ENCODE data around the gene SDC4. TPM values are rescaled to one million over a fixed set of nuclear protein-coding genes. Genes with fewer than 3 reads are reported as not detected.

Gene SDC4
- total and polyA plus RNA-seq, 2 experiments from 2014 or later, result 410 to 454 TPM

DNA sequence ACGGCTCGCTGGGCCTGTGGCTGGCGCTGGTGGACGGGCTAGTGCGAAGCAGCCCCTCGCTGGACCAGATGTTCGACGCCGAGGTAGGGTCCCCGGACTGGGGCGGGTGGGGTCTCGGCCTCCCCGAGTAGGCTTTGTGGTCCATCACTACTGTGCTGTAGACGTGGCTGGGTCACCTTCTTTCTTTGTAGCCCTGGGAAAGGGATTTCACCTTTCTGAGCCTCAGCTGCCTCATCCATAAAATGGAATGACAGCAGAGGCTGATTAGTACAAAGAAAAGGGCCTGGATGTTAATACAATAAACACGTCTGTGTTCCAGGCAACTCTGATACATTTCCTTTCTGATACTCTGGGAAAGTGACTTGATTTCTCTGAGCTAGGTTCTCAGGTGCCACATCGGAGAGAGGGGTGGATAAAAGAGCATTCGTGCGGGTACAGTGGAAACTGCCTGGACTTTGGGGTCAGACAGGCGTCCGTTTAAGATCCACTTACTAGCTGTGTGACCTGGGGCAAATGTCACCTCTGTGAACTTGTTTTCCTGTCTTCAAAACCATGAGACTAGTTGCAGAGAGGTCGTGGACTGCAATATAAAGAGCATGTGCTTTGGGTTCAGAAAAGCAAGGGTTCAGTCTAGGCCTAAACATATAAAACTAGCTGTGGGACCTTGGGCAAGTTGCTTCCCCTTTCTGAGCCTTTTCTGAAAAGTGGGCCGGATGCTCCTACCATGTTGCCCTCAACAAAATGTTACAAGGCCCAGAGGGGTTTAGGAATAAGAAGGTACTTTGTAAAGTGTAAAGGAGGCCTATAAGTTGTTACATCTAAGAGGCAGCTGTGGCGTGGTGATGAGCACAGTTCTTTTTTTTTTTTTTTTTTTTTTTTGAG lies 15.6 kb upstream of the SDC4 start:
- 12 to 14% methylated on average over 22 to 23 of the region's 23 CpGs for WGBS, 2 experiments (ENCODE audit: low coverage in 1 of 2, low lambda C conversion rate in 2 of 2, missing lambda C conversion rate in 2 of 2)
- Histone ChIP-seq H3K36me3 (ENCODE audit: low read depth) (peaks cover 12% of the 10 kb centered on the region; the same call in 1 of the 2 replicates), H3K4me1 (ENCODE audit: insufficient read depth) (peaks cover 14% of the 10 kb centered on the region), H3F3A (ENCODE audit: insufficient read depth) (peaks cover 17% of the 10 kb centered on the region; the same call in 1 of the 2 replicates), H3K27me3 (replicated peaks; ENCODE audit: insufficient read depth) (no peaks in the 10 kb centered on the region), H3K4me2 (ENCODE audit: unreplicated experiment) (peak overlapping the region; percentile 92), H3K9ac (peak overlapping the region; percentile 96), H2AFZ (peak overlapping the region; percentile 84), H3K9me3 (ENCODE audit: low read depth) (no peaks in the 10 kb centered on the region), H4K20me1 (ENCODE audit: insufficient read depth) (no peaks in the 10 kb centered on the region), H3K4me3 (peak overlapping the region; percentile 93), H3K79me2 (ENCODE audit: insufficient read depth) (peaks cover 37% of the 10 kb centered on the region), H3K9me2 (ENCODE audit: insufficient read depth) (no peaks in the 10 kb centered on the region), H3K27ac (peak overlapping the region; percentile 94)
- TF ChIP-seq EZH2 (IDR thresholded peaks at IDR 0.05; ENCODE audit: insufficient read depth, poor library complexity, severe bottlenecking), result no peak
- no peak for TF ChIP-seq EZH2phosphoT487 (IDR thresholded peaks at IDR 0.05; ENCODE audit: insufficient read depth, low read depth)
- peak; percentile 32 for DNase-seq
- in situ Hi-C loops (cut with MboI), result no loop called here

DNA sequence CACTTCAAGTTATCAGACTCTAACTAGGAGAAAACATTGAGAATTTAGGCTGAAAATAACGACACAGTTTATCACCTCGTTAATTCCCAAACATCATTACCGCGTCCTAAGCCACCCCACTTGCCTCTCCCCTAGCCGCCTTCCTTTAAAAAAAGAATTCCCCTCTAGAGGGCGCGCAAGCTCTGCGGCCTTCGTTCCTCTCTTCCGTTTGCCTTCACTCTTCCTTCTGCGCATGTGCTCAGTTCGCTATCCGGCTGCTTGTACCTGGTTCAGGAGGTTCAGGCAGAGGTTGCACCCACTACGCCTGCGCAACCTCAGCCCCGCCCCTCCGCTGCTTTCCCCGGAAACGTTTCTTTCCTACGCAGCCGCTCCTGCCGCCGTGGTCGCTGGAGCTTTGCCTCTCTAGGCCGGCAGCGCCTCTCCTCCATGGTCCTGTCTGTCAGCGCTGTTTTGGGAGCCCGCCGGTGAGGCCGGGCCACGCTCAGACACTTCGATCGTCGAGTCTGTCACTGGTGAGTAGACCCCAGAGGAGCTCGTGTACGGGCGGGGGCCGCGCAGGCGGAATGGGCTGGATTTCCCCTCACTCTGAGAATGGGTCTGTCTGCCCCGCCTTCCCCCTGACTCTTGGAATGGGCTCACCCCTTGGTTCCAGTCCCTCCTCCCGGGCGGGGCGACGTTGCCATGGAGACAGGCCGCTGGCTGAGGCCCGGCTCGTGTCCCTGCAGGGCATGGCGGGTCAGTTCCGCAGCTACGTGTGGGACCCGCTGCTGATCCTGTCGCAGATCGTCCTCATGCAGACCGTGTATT lies 14.8 kb upstream of the SDC4 start, which contains the start of gene SYS1:
Gene SYS1, plus strand, starts transcription at position 353 of the 807 bp plus-strand sequence. Its CDS starts 376 bp downstream, at position 729.
- H3K27ac ChIP-seq, result peak within 1 kb of the TSS; percentile 94
- in situ Hi-C loops (cut with MboI), result no loop called here
- peak within 1 kb of the TSS; percentile 93 for H2AFZ ChIP-seq
- TF ChIP-seq EZH2phosphoT487 (IDR thresholded peaks at IDR 0.05; ENCODE audit: insufficient read depth, low read depth), result no peak
- no peaks in the 10 kb centered on the region for H4K20me1 ChIP-seq (ENCODE audit: insufficient read depth)
- peaks cover 10% of the 10 kb centered on the region; the same call in 1 of the 2 replicates for H3K36me3 ChIP-seq (ENCODE audit: low read depth)
- H3K79me2 ChIP-seq (ENCODE audit: insufficient read depth), result peaks cover 37% of the 10 kb centered on the region
- DNase-seq, result peak; percentile 97
- H3K27me3 ChIP-seq (replicated peaks; ENCODE audit: insufficient read depth), result no peaks in the 10 kb centered on the region
- H3F3A ChIP-seq (ENCODE audit: insufficient read depth), result peaks cover 24% of the 10 kb centered on the region
- H3K9me2 ChIP-seq (ENCODE audit: insufficient read depth), result no peaks in the 10 kb centered on the region
- peak within 1 kb of the TSS; percentile 93 for H3K4me3 ChIP-seq
- peak within 1 kb of the TSS; percentile 96 for H3K9ac ChIP-seq
- H3K4me2 ChIP-seq (ENCODE audit: unreplicated experiment), result peak within 1 kb of the TSS; percentile 92
- H3K4me1 ChIP-seq (ENCODE audit: insufficient read depth), result peaks cover 23% of the 10 kb centered on the region
- 1% methylated on average over 51 to 55 of the region's 55 CpGs for WGBS, 2 experiments (ENCODE audit: low coverage in 1 of 2, low lambda C conversion rate in 2 of 2, missing lambda C conversion rate in 2 of 2)
- no peaks in the 10 kb centered on the region for H3K9me3 ChIP-seq (ENCODE audit: low read depth)

DNA sequence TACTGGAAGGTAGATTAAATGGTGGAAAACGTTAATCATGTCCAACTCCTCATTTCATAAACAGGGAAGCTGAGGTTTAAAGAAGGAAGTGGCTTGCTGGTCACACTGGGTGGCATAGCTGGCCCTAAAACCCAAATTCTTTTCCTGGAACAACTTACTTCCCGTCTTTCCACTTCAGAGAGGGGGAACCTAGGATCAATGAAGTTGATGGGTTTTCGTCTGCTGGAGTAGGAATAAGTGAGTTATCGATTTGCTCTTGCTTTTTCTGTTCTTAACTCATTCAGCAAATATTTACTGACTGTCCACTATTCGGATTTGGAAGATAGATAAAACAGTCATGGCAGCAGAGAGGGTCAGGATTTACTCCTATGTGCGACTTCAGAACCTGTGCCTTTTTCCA lies 13.6 kb upstream of the SDC4 start:
- no peak overlapping the region for H3K4me3 ChIP-seq
- no peak for DNase-seq
- no peak overlapping the region for H3K4me2 ChIP-seq (ENCODE audit: unreplicated experiment)
- no peaks in the 10 kb centered on the region for H3K36me3 ChIP-seq (ENCODE audit: low read depth)
- TF ChIP-seq EZH2 (IDR thresholded peaks at IDR 0.05; ENCODE audit: insufficient read depth, poor library complexity, severe bottlenecking), result no peak
- no peak for TF ChIP-seq EZH2phosphoT487 (IDR thresholded peaks at IDR 0.05; ENCODE audit: insufficient read depth, low read depth)
- no peaks in the 10 kb centered on the region for H3K27me3 ChIP-seq (replicated peaks; ENCODE audit: insufficient read depth)
- no peaks in the 10 kb centered on the region for H3K9me3 ChIP-seq (ENCODE audit: low read depth)
- WGBS, 2 experiments (ENCODE audit: low coverage in 1 of 2, low lambda C conversion rate in 2 of 2, missing lambda C conversion rate in 2 of 2), result 62 to 64% methylated on average over 6 of the region's 6 CpGs
- no peaks in the 10 kb centered on the region for H3K9me2 ChIP-seq (ENCODE audit: insufficient read depth)
- peaks cover 33% of the 10 kb centered on the region for H3K4me1 ChIP-seq (ENCODE audit: insufficient read depth)
- no peak overlapping the region for H3K27ac ChIP-seq
- no peak overlapping the region for H2AFZ ChIP-seq
- H3F3A ChIP-seq (ENCODE audit: insufficient read depth), result peaks cover 33% of the 10 kb centered on the region
- in situ Hi-C loops (cut with MboI), result no loop called here
- no peaks in the 10 kb centered on the region for H4K20me1 ChIP-seq (ENCODE audit: insufficient read depth)
- H3K79me2 ChIP-seq (ENCODE audit: insufficient read depth), result peaks cover 35% of the 10 kb centered on the region
- H3K9ac ChIP-seq, result no peak overlapping the region

DNA sequence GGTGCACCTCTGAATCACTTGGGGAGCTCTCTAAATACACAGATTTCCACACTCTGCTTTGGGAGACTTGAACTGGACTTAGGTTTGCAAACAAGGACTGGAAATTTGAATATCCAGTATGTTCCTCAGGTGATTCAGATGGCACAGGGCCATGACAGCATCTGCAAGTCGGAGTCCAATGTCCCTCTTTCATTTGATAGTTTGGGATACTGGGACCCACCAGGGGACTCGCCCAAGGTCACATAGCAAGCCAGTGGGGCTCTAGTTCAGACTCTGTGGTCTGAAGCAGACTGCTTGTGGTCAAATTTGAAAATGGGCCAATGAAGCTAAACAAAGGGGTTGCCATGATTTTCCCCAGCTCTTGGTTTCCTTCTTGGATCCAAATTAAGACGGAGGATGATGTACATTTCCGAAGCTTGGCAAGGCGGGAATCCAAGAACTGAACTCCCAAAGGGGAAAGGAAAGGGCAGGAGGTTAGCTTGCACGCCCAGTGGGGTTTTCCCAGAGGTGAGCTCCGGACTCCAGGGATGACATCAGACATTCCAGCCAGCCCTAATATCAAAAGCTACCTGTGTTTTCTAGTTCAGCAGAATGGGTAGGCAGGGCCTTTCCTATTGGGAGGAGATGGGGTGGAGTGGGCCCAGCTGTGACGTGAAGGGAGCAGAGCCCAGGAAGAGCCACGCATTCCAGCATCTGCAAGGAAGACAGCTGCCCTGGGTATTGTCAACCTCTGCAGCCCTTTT lies 11.4 kb upstream of the SDC4 start:
- in situ Hi-C loops (cut with MboI), result no loop called here

More for the DNA sequence above, 11.4 kb upstream of the SDC4 start:
- peak; percentile 23 for DNase-seq
- Histone ChIP-seq H4K20me1 (ENCODE audit: insufficient read depth) (no peaks in the 10 kb centered on the region), H3K4me1 (ENCODE audit: insufficient read depth) (peaks cover 43% of the 10 kb centered on the region), H2AFZ (no peak overlapping the region), H3F3A (ENCODE audit: insufficient read depth) (peaks cover 45% of the 10 kb centered on the region), H3K79me2 (ENCODE audit: insufficient read depth) (peaks cover 12% of the 10 kb centered on the region), H3K9me2 (ENCODE audit: insufficient read depth) (no peaks in the 10 kb centered on the region), H3K36me3 (ENCODE audit: low read depth) (no peaks in the 10 kb centered on the region), H3K27me3 (replicated peaks; ENCODE audit: insufficient read depth) (no peaks in the 10 kb centered on the region), H3K27ac (peak overlapping the region; percentile 63), H3K4me3 (no peak overlapping the region), H3K4me2 (ENCODE audit: unreplicated experiment) (no peak overlapping the region), H3K9me3 (ENCODE audit: low read depth) (no peaks in the 10 kb centered on the region), H3K9ac (no peak overlapping the region)
- 76 to 83% methylated on average over 8 to 9 of the region's 9 CpGs for WGBS, 2 experiments (ENCODE audit: low coverage in 1 of 2, low lambda C conversion rate in 2 of 2, missing lambda C conversion rate in 2 of 2)
- TF ChIP-seq EZH2phosphoT487 (IDR thresholded peaks at IDR 0.05; ENCODE audit: insufficient read depth, low read depth) (no peak), EZH2 (IDR thresholded peaks at IDR 0.05; ENCODE audit: insufficient read depth, poor library complexity, severe bottlenecking) (no peak)
